HepG2 (cell line): ENCODE results near the gene GSTM2. TPM values are rescaled to one million over a fixed set of nuclear protein-coding genes. Genes with fewer than 3 reads are reported as not detected.
A peak's percentile ranks its signal among the peaks of the same experiment; 100 is the strongest.

Experiments used
- CENPBD1 ChIP-seq: sonication (generic); formaldehyde crosslinking; IDR thresholded peaks from 2 replicates; pipeline ENCODE4 v1.8.0; 2022; ENCODE audit warnings: missing genetic modification reagents, low read depth, mild to moderate bottlenecking, borderline replicate concordance
- ELF3 ChIP-seq: IDR thresholded peaks from 2 replicates; pipeline ENCODE4 v1.6.1; 2016; ENCODE audit warnings: missing genetic modification reagents, missing compliant biosample characterization
- FOXP1 ChIP-seq, 2 experiments: fragments of 450-650 bp in 1 of 2; IDR thresholded peaks; 2 replicates each; pipeline ENCODE4 v1.6.1; 2017 to 2018; ENCODE audit warnings: antibody characterized with exemption in 1 of 2
- GABPA ChIP-seq, 2 experiments: IDR thresholded peaks; 2 replicates each; pipeline ENCODE4 v1.6.1; 2011 to 2016; ENCODE audit warnings: low read depth in 2 of 2, low read length in 1 of 2, missing biosample characterization in 1 of 2, missing genetic modification characterization in 1 of 2
- MXD4 ChIP-seq: IDR thresholded peaks from 2 replicates; pipeline ENCODE4 v1.6.1; 2016; ENCODE audit warnings: mild to moderate bottlenecking, missing biosample characterization, missing genetic modification reagents
- PREB ChIP-seq: sonication (generic); formaldehyde crosslinking; IDR thresholded peaks from 2 replicates; pipeline ENCODE4 v1.4.0; 2020; ENCODE audit warnings: missing genetic modification reagents
- SP4 ChIP-seq: sonication (generic); formaldehyde crosslinking; IDR thresholded peaks from 2 replicates; pipeline ENCODE4 v1.8.1; 2023; ENCODE audit warnings: mild to moderate bottlenecking, missing genetic modification reagents
- TAF1 ChIP-seq: sonication (generic); formaldehyde crosslinking; IDR thresholded peaks from 2 replicates; pipeline ENCODE4 v1.4.0; 2020; ENCODE audit warnings: missing genetic modification reagents
- U2AF1 ChIP-seq: fragments of 200-400 bp; formaldehyde crosslinking; optimal IDR thresholded peaks from 2 replicates; pipeline ENCODE3; 2017; ENCODE audit warnings: mild to moderate bottlenecking, low read depth, low read length
- YY1 ChIP-seq: IDR thresholded peaks from 2 replicates; pipeline ENCODE4 v1.6.1; 2011; ENCODE audit warnings: low read length, low read depth, moderate library complexity, mild to moderate bottlenecking; ENCODE audit not compliant: insufficient read depth, insufficient replicate concordance
- ZNF558 ChIP-seq: sonication (generic); formaldehyde crosslinking; IDR thresholded peaks from 2 replicates; pipeline ENCODE4 v1.9.0; 2022; ENCODE audit warnings: mild to moderate bottlenecking, missing genetic modification reagents, borderline replicate concordance
- ZNF572 ChIP-seq: sonication (generic); formaldehyde crosslinking; IDR thresholded peaks from 2 replicates; pipeline ENCODE4 v1.5.1; 2020; ENCODE audit warnings: mild to moderate bottlenecking, missing genetic modification reagents
- ZNF629 ChIP-seq: sonication (generic); formaldehyde crosslinking; conservative IDR thresholded peaks from 2 replicates; pipeline ENCODE4 v1.5.0; 2020; ENCODE audit warnings: missing genetic modification reagents
- ZNF782 ChIP-seq: sonication (generic); formaldehyde crosslinking; IDR thresholded peaks from 2 replicates; pipeline ENCODE4 v1.4.0; 2020; ENCODE audit warnings: missing genetic modification reagents, mild to moderate bottlenecking, borderline replicate concordance
- ZNF784 ChIP-seq: sonication (generic); formaldehyde crosslinking; IDR thresholded peaks from 2 replicates; pipeline ENCODE4 v1.5.1; 2020; ENCODE audit warnings: missing genetic modification reagents, mild to moderate bottlenecking, borderline replicate concordance
- ZNF790 ChIP-seq: sonication (generic); formaldehyde crosslinking; IDR thresholded peaks from 2 replicates; pipeline ENCODE4 v1.8.0; 2022; ENCODE audit warnings: missing genetic modification reagents, mild to moderate bottlenecking, borderline replicate concordance
- polyA plus RNA-seq, 8 experiments: library from polyadenylated mRNA; depleted of rRNA in 3 of 8; stranded (reverse) in 7 of 8; unstranded in 1 of 8; fragments of >200 nt; fragmentation: Illumina TruSeq in 4 of 8; extraction: Trizol in 4 of 8; gene quantifications; 2 replicates each; pipeline versions ENCODE4 v1.2.1 to v1.2.3, GENCODE V29; 2011 to 2016; ENCODE audit warnings: low read depth in 4 of 8, missing spikeins in 1 of 8, mixed read lengths in 1 of 8; ENCODE audit not compliant: insufficient read depth in 1 of 8
- total RNA-seq, 5 experiments: library from RNA; depleted of rRNA; stranded (reverse); fragments of >200 nt; fragmentation: Illumina TruSeq; extraction: Trizol; gene quantifications; 2 replicates each; pipeline ENCODE4 v1.2.3, GENCODE V29; 2016; ENCODE audit warnings: low read depth in 1 of 5
- TF ChIP-seq, protein P1 (sequence below): sonication (generic); formaldehyde crosslinking; IDR thresholded peaks from 2 replicates; pipeline ENCODE4 v1.9.0; 2021; ENCODE audit warnings: missing genetic modification reagents, mild to moderate bottlenecking, borderline replicate concordance
- TF ChIP-seq, protein P2 (sequence below): sonication (generic); formaldehyde crosslinking; IDR thresholded peaks from 2 replicates; pipeline ENCODE4 v1.4.0; 2020; ENCODE audit warnings: missing genetic modification reagents

Gene GSTM2
- total and polyA plus RNA-seq, 2 of the 13 experiments (the other 11 are each of a cell fraction or from before 2014, with no cell fraction given), result 7.0 to 15.0 TPM

DNA sequence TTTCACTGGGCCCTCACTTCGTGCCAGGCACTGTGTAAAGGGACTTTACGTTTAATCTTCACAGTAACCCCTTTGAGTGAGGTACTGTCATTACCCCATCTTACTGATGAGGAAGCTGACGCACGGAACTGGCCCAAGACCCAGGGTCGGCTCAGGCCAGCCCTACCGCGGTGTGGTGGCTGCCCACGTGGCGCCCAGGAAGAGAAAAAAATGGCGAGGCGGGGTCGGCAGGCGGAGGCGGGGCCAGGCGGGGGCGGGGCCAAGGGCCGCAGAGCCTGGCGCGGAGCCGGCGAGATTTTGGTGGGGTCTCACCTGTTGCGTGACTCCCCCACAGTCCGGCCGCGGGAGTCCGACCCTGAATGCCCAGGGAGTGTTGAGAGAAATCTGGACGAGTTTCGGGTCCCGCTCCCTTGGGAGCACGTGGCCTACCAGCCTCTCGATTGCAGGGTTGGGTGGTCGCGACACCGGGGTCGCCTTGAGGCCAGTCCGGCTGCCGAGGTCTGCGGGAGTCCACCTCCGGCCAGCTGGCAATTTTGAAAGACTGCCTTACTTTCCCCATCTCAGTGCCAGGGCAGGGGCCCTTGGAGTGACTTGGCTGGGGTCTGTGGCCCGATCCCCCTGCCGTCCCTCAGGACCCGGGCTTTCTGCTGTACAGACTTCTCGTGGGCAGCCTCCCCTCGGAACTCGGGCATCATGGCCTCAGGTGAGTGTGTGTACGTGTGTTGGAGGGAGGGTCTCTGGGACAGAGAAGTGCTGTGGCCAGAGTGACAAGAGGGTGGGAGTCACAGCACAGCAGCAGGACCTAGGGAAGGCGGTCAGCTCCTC, 48.1 kb upstream of the GSTM2 start, which contains the start of the genes AMPD2 and GNAT2 (continued):
- TF ChIP-seq PREB (CRISPR knock-in tag) (no peak), FOXP1 (IDR thresholded peaks at IDR 0.05) (no peak), FOXP1 (CRISPR knock-in tag; IDR thresholded peaks at IDR 0.05) (no peak), SP4 (0 out of 2 replicates have a peak, but pooled peaks have one; percentile 43), ZNF784 (CRISPR knock-in tag) (peak; percentile 50; the same call in 1 of the 2 replicates), CENPBD1 (no peak), ZNF558 (peak; percentile 28; the same call in 1 of the 2 replicates), ZNF629 (CRISPR knock-in tag) (peak; percentile 68), GABPA (IDR thresholded peaks at IDR 0.05; ENCODE audit: low read depth, low read length) (no peak), GABPA (CRISPR knock-in tag; IDR thresholded peaks at IDR 0.05; ENCODE audit: low read depth) (peak; percentile 62), YY1 (peak; percentile 81), TAF1 (peak; percentile 79), ELF3 (CRISPR knock-in tag) (peak; percentile 82), ZNF790 (CRISPR knock-in tag) (peak; percentile 65; the same call in 1 of the 2 replicates), MXD4 (peak; percentile 88; the same call in 1 of the 2 replicates), ZNF572 (CRISPR knock-in tag) (peak; percentile 73; the same call in 1 of the 2 replicates), U2AF1 (peak; percentile 49), ZNF782 (CRISPR knock-in tag) (no peak)
- TF ChIP-seq, protein P1, sequence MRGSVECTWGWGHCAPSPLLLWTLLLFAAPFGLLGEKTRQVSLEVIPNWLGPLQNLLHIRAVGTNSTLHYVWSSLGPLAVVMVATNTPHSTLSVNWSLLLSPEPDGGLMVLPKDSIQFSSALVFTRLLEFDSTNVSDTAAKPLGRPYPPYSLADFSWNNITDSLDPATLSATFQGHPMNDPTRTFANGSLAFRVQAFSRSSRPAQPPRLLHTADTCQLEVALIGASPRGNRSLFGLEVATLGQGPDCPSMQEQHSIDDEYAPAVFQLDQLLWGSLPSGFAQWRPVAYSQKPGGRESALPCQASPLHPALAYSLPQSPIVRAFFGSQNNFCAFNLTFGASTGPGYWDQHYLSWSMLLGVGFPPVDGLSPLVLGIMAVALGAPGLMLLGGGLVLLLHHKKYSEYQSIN (CRISPR knock-in tag), result peak; percentile 51; the same call in 1 of the 2 replicates
- TF ChIP-seq, protein P2, sequence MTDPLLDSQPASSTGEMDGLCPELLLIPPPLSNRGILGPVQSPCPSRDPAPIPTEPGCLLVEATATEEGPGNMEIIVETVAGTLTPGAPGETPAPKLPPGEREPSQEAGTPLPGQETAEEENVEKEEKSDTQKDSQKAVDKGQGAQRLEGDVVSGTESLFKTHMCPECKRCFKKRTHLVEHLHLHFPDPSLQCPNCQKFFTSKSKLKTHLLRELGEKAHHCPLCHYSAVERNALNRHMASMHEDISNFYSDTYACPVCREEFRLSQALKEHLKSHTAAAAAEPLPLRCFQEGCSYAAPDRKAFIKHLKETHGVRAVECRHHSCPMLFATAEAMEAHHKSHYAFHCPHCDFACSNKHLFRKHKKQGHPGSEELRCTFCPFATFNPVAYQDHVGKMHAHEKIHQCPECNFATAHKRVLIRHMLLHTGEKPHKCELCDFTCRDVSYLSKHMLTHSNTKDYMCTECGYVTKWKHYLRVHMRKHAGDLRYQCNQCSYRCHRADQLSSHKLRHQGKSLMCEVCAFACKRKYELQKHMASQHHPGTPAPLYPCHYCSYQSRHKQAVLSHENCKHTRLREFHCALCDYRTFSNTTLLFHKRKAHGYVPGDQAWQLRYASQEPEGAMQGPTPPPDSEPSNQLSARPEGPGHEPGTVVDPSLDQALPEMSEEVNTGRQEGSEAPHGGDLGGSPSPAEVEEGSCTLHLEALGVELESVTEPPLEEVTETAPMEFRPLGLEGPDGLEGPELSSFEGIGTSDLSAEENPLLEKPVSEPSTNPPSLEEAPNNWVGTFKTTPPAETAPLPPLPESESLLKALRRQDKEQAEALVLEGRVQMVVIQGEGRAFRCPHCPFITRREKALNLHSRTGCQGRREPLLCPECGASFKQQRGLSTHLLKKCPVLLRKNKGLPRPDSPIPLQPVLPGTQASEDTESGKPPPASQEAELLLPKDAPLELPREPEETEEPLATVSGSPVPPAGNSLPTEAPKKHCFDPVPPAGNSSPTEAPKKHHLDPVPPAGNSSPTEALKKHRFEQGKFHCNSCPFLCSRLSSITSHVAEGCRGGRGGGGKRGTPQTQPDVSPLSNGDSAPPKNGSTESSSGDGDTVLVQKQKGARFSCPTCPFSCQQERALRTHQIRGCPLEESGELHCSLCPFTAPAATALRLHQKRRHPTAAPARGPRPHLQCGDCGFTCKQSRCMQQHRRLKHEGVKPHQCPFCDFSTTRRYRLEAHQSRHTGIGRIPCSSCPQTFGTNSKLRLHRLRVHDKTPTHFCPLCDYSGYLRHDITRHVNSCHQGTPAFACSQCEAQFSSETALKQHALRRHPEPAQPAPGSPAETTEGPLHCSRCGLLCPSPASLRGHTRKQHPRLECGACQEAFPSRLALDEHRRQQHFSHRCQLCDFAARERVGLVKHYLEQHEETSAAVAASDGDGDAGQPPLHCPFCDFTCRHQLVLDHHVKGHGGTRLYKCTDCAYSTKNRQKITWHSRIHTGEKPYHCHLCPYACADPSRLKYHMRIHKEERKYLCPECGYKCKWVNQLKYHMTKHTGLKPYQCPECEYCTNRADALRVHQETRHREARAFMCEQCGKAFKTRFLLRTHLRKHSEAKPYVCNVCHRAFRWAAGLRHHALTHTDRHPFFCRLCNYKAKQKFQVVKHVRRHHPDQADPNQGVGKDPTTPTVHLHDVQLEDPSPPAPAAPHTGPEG (CRISPR knock-in tag), result peak; percentile 56; the same call in 1 of the 2 replicates
